Fibroblast of skin of right biceps (primary cell): ENCODE results near the gene PALD1.

Source experiments
- DNase-seq: peaks from one replicate; pipeline ENCODE4 v3.0.0-alpha.2; 2013

The PALD1 gene

DNA sequence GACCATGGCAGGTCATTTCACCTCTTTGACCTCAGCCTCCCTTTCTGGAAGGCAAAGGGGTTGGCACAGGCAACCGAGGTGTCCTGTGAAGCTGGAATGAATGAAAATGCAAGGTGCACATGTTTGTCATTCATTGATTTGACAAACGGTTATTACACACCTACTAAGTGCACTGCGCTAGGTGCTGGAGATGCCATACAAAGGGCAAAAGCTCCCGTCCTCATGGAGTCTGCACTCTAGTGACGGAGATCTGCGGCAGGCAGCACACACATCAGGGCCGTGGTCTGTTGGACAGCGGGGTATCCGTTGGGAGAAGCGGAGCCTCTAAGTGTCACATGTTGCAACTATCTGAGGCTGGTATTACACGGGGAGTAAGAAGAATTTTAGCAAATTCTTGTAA is 79.7 kb downstream of the PALD1 start:
- DNase-seq: no peak

- DNase-seq: peak; percentile 58
Observed at GRCh38 chr10:70558871-70559810, 80.6 kb downstream of the PALD1 start.

GRCh38 chr10:70559861-70560260 is 81.3 kb downstream of the PALD1 start:
- no peak for DNase-seq

- no peak for DNase-seq
Observed at GRCh38 chr10:70560511-70560941, 82.0 kb downstream of the PALD1 start.

DNA sequence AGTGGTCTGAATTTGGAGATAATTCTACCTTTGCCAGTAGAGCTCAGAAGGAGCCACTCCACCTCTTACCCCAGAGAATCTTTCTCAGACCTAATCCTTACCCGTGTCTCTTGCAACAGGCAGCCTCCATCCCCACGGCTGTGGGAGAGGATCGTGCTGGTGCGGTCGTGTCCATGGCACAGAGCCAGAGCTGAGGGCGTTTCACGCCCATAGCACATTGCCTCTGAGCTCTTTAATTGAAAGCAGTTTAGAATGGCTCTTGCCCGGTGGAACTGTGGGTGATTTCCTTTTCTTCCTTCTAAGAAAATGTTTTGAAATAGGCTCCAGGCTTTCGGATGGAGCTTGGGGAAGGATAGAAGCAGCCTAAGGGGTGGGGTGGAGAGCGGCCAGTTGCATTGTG is 82.5 kb downstream of the PALD1 start:
- peak; percentile 29 for DNase-seq

- no peak for DNase-seq
Observed at GRCh38 chr10:70561558-70561957, 83.0 kb downstream of the PALD1 start.

DNA sequence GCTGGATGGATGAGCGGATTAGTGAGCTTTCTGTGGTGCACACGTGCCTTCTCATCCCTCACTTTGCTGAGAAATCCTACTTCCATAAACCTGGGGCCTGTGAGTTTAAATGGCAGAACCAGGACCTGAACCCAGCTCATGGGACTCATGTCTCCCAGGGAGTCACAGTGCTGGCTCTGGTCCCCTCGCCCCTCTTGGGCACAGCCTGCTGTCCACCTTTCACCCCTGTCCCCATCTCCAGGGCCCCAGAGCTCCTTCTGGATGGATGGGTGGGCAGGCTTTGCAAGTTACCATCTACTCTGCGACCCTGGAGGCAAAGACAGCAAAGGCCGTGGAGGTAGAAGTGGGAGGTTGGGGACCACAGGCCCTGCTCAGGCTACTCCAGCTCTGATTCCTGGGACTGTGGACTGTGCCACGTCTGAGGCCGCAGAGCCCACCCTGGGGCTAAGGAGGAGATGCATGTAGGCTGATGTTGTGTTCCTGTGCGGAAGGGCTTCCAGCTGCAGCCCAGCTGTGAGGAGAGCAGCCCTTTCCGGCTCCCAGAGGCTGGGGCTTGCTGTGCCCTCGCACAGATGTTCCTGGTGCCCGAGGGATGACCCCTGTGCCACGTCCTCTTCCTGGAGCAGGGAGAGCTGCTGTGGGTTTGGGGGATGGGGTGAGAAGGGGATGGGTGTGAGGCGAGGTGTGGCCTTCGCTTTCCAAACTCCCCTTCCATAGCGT is 83.6 kb downstream of the PALD1 start:
- DNase-seq: no peak

DNA sequence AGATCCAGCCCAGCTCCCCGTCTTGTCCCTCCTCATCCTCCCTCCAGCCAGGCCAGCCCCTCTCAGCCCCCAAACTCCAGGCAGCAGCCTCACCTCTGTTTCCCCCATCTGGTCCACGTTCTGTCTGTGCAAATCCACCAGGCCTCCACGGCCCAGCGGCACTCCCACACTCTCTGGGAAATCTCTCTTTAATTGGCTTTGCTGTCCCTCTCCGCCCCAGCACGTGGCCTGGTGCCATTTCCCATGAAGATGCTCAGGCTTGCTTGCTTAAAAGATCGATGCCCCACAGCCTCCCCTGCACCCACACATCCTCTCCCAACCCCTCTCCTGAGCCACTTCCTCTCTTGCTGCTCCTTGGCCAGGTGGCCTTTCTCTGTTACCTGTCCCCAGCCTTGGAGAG is 84.7 kb downstream of the PALD1 start:
- DNase-seq: no peak

GRCh38 chr10:70564113-70564725 is 85.7 kb downstream of the PALD1 start:
- DNase-seq: no peak

DNA sequence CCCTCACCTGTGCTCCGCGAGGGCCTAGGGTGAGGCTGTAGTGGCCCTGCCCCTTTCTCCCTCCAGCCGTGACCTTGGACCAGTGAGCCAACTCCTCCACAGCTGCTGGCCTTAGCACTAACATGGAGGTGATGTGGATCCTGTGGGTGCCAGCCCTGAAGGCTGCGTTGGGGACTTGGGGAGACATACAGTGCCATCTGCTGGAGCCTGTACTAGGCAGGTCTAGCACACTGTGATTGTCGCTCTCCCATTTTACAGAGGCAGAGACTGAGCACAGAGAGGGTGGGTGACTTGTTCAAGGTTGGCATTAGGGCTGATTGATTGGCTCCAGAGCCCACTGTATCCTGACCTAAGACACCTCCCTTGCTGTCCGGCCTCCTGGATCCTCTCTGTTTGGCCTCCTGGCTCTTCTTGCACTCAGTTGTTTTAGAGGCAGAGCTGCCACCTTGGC is 86.4 kb downstream of the PALD1 start:
- no peak for DNase-seq

DNA sequence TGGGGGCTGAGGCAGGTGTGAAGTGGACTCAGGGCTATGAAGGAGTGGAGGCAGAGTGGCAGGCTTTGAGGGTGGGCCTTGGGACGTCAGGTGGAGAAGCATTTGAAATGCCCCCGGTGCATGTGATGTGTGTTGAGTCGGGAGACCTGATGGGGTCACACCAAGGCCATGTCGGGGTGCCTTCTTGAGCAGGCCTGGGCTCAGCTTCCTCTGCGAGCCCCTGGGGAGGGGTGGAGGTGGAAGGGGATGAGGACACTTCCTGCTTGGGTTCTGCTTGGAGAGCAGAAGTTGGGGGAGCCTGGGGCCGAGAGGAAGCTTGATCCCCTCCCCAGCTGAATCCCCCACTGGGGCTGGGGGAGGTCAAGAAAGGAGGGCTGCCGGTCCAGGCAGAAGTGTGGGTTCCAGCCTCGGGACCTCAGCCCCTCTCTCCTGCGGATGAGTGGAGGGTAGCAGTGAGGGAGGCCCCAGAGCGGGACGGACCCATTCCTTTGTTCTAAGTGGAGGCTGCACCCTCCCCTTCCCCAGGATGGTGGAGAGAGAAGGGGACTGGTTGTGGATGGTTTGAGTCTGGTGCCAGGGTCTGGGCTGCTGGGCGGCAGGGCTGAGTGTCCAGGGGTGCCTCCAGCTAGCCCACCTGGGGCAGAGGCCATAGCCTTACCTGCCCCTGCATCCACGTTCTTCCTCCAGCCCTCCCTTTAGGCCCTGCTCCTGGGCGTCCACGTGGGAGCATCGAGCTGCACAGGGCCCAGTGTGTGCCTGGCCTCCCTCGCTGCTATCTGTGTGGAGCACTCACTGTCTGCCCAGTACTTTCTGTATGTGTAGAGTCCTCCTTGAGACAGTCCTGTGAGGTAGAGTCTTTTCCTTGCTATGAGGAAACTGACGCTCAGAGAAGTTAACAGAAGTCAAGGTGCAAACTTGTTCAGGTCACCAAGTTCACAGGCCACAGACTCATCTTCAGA is 87.3 kb downstream of the PALD1 start:
- DNase-seq: no peak

DNA sequence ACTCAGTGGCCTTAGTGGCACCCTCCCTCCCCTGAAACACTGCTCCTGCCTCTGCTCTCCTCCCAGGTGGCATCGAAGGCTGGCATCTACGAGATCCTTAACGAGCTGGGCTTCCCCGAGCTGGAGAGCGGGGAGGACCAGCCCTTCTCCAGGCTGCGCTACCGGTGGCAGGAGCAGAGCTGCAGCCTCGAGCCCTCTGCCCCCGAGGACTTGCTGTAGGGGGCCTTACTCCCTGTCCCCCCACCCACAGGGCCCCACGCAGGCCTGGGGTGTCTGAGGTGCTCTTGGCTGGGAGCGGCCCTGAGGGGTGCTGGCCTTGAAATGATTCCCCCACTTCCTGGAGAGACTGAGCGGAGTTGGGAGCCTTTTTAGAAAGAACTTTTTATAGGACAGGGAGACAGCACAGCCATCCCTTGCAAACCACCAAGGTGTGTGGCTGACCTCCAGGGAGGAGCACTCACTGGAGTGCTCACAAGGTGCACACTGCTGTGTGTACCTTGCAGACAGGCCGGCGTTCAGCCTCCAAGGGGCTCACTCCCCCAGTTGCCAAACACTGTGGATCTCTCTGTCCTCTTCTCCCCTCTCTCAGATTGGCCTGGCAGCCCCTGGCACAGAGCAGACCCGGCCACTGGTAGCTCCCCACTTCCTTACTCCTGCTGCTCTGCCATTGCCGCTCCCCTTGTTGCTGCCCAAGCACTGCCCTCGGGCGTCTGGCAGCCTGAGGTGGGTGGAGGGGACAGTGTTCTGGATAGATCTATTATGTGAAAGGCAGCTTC is 88.1 kb downstream of the PALD1 start:
- no peak for DNase-seq

DNA sequence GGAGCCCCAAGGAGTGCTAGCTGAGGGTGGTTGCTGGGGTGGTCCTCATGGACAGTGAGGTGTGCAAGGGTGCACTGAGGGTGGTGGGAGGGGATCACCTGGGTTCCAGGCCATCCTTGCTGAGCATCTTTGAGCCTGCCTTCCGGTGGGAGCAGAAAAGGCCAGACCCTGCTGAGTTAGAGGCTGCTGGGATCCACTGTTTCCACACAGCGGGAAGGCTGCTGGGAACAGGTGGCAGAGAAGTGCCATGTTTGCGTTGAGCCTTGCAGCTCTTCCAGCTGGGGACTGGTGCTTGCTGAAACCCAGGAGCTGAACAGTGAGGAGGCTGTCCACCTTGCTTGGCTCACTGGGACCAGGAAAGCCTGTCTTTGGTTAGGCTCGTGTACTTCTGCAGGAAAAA is 89.0 kb downstream of the PALD1 start:
- DNase-seq: no peak

DNA sequence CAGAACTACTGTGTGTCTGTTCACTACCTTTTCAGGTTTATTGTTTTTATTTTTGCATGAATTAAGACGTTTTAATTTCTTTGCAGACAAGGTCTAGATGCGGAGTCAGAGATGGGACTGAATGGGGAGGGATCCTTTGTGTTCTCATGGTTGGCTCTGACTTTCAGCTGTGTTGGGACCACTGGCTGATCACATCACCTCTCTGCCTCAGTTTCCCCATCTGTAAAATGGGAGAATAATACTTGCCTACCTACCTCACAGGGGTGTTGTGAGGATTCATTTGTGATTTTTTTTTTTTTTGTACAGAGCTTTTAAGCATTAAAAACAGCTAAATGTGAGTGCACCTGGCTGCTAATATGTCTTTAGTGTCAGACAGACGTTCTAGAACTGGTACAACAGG is 89.5 kb downstream of the PALD1 start:
- no peak for DNase-seq

DNA sequence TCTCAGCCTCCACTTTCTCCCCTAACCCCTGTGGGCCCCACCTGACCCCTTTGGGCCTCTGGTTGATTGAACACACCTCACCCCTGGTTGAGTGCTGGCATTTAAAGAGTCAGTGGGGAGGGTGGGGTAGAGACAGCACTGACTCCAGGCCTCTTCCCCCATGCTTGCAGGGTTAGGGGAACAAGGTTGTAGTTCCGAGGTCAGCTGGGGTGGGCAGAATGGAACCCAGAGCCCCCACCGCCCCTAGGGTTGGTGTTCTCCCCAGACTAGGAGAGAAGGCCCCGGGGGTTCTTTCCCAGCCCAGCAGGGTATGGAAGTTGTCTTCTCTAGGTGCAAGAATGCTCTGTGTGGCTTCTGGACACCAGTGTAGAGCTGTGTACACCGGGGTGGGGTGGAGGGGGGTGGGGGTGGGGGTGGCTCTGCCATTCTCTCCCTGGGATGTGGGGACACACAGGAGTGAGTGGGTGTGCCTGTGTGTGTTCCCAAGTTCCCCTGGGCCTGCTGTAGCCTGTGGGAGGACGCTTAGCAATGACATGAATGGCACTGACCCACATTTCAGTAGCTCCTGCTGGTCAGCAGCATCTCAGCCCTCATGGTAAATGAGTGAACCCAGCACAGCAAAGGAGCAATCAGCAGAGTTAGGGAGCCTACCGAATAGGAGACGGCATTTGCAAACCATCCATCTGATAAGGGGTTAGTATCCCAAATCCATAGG is 90.4 kb downstream of the PALD1 start:
- DNase-seq: no peak

GRCh38 chr10:70571236-70571635 is 92.7 kb downstream of the PALD1 start:
- DNase-seq: no peak

DNA sequence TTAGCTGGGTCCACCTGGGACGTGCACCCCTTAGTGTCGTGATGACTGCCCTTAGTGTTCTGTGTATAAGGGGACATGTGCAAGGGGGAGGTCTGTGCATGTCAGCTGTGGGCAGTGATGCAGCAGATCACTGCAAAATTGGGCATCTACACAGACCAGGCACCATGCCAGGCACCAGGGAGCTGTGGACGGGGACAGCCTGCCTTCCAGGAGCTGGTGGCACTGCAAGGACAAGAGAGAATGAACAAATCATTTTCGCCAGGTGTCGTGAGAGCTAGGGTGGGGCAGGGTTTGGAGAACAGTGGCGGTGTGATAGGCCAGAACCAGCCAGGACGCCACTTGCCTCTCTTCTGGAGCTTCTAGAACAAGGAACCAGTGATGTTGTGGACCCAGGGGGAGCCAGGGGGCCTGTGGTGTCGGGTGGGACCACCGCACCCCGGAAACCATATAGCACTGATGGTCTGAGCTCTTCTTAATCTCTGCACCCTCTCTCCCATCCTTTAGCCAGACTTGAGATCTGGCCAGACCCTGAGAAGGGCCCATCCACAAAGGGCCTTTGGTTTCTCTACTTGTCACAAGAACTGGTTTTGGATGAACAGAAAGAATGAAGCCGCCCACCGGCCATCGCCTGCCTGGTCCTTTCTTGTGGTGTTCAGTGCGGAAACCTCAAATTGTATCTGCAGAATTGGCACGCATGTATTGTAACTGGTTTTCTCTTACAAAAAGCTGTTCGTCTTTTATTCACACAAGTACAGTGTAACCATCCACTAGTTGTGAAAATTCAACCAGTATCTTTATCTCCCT is 93.3 kb downstream of the PALD1 start:
- no peak for DNase-seq

GRCh38 chr10:70573599-70574506 is 95.3 kb downstream of the PALD1 start:
- DNase-seq: no peak

GRCh38 chr10:70575486-70575873 is 96.9 kb downstream of the PALD1 start:
- DNase-seq: no peak
